GM23338 (cell line): ENCODE measurements around the gene POLR2L. TPM values are rescaled to one million over a fixed set of nuclear protein-coding genes. Genes with fewer than 3 reads are reported as not detected.

Experiments
- ATAC-seq: fragments of 200-7000 bp; cut with Tn5 transposase; 3 replicates; pipeline ENCODE4 v1.9.1; 2020
- DNase-seq: peaks from one replicate; pipeline ENCODE4 v3.0.0-alpha.2; 2015; ENCODE audit warnings: low spot score
- H2AFZ ChIP-seq: fragments of 200-600 bp; sonication (generic); 2 replicates; pipeline ENCODE4 v1.8.0; 2016; ENCODE audit warnings: antibody characterized with exemption, mild to moderate bottlenecking, moderate library complexity
- H3F3A ChIP-seq: fragments of 200-600 bp; sonication (generic); replicated peaks from 2 replicates; pipeline ENCODE4 v1.8.0; 2017; ENCODE audit warnings: antibody characterized with exemption, mixed run types, low read depth
- H3K27ac ChIP-seq: fragments of 200-600 bp; sonication (generic); 2 replicates; pipeline ENCODE4 v1.6.1; 2016; ENCODE audit warnings: low read depth
- H3K27me3 ChIP-seq: fragments of 200-600 bp; sonication (generic); 2 replicates; pipeline ENCODE4 v1.8.0; 2016; ENCODE audit warnings: mild to moderate bottlenecking, mixed run types, moderate library complexity; ENCODE audit not compliant: insufficient read depth
- H3K36me3 ChIP-seq: fragments of 200-600 bp; sonication (generic); 2 replicates; pipeline ENCODE4 v1.8.0; 2016; ENCODE audit warnings: mild to moderate bottlenecking; ENCODE audit not compliant: insufficient read depth
- H3K4me1 ChIP-seq: fragments of 200-600 bp; sonication (generic); 2 replicates; pipeline ENCODE4 v1.8.0; 2016; ENCODE audit warnings: mild to moderate bottlenecking, moderate library complexity; ENCODE audit not compliant: insufficient read depth
- H3K4me2 ChIP-seq: fragments of 200-600 bp; sonication (generic); 2 replicates; pipeline ENCODE4 v1.7.1; 2017; ENCODE audit warnings: mixed run types
- H3K4me3 ChIP-seq: fragments of 200-600 bp; sonication (generic); 2 replicates; pipeline ENCODE4 v1.6.1; 2016; ENCODE audit warnings: mixed run types
- H3K79me2 ChIP-seq: fragments of 200-600 bp; sonication (generic); replicated peaks from 2 replicates; pipeline ENCODE4 v1.8.0; 2017; ENCODE audit warnings: mild to moderate bottlenecking; ENCODE audit not compliant: insufficient read depth
- H3K9me2 ChIP-seq: fragments of 200-600 bp; sonication (generic); 2 replicates; pipeline ENCODE4 v1.8.0; 2017; ENCODE audit not compliant: insufficient read depth
- H4K20me1 ChIP-seq: fragments of 200-600 bp; sonication (generic); replicated peaks from 2 replicates; pipeline ENCODE4 v1.8.0; 2017; ENCODE audit warnings: mild to moderate bottlenecking; ENCODE audit not compliant: insufficient read depth
- H3K27ac Mint-ChIP-seq: 2 replicates; pipeline ENCODE4 v1.8.0; 2020; ENCODE audit warnings: inconsistent platforms, mild to moderate bottlenecking, moderate library complexity, mixed read lengths
- H3K27me3 Mint-ChIP-seq: 3 replicates; pipeline ENCODE4 v1.8.0; 2022; ENCODE audit warnings: low read depth, mild to moderate bottlenecking, moderate library complexity, mixed read lengths, inconsistent platforms; ENCODE audit not compliant: insufficient read depth, poor library complexity
- H3K36me3 Mint-ChIP-seq: 3 replicates; pipeline ENCODE4 v1.8.0; 2021; ENCODE audit warnings: low read depth, mild to moderate bottlenecking, inconsistent platforms, moderate library complexity, mixed read lengths
- H3K4me1 Mint-ChIP-seq: 3 replicates; pipeline ENCODE4 v1.8.0; 2020; ENCODE audit warnings: mild to moderate bottlenecking, inconsistent platforms, mixed read lengths
- H3K4me3 Mint-ChIP-seq: 3 replicates; pipeline ENCODE4 v1.8.0; 2021; ENCODE audit warnings: moderate library complexity, mild to moderate bottlenecking, inconsistent platforms, mixed read lengths
- H3K9me3 Mint-ChIP-seq: 3 replicates; pipeline ENCODE4 v1.8.0; 2020; ENCODE audit warnings: moderate library complexity, mild to moderate bottlenecking, inconsistent platforms, mixed read lengths
- CREB1 ChIP-seq: fragments of 250-450 bp; sonication (Bioruptor Pico); IDR thresholded peaks from 2 replicates; pipeline ENCODE4 v1.5.0; 2020; ENCODE audit warnings: low read depth, mild to moderate bottlenecking, moderate library complexity
- EZH2 ChIP-seq: fragments of 200-600 bp; sonication (generic); IDR thresholded peaks from one replicate; pipeline ENCODE4 v1.8.0; 2017; ENCODE audit warnings: antibody characterized with exemption, mild to moderate bottlenecking, low read depth; ENCODE audit not compliant: unreplicated experiment
- NANOG ChIP-seq: IDR thresholded peaks from 2 replicates; pipeline ENCODE4 v1.6.1; 2016; ENCODE audit warnings: antibody characterized with exemption, borderline replicate concordance
- POLR2AphosphoS5 ChIP-seq: IDR thresholded peaks from 2 replicates; pipeline ENCODE4 v1.6.1; 2016; ENCODE audit warnings: antibody characterized with exemption, low read depth
- ZNF114 ChIP-seq: fragments of 250-450 bp; sonication (Bioruptor Pico); IDR thresholded peaks from 2 replicates; pipeline ENCODE4 v1.5.0; 2020; ENCODE audit warnings: mild to moderate bottlenecking, moderate library complexity
- ZNF331 ChIP-seq: fragments of 250-450 bp; sonication (Bioruptor Pico); IDR thresholded peaks from 2 replicates; pipeline ENCODE4 v1.5.0; 2020; ENCODE audit warnings: low read depth, mild to moderate bottlenecking, moderate library complexity
- polyA plus RNA-seq: library from polyadenylated mRNA; unstranded; fragments of >200 nt; fragmentation: Nextera tagmentation; extraction: Ambion mirVana; gene quantifications from 2 replicates; pipeline ENCODE4 v1.2.1, GENCODE V29; 2016
- total RNA-seq: library from RNA; depleted of rRNA; stranded (reverse); fragments of >200 nt; shearing (Covaris generic); gene quantifications from 2 replicates; pipeline ENCODE4 v1.2.3, GENCODE V29; 2014
- TF ChIP-seq, protein P1 (sequence below): fragments of 250-450 bp; sonication (Bioruptor Pico); IDR thresholded peaks from 2 replicates; pipeline ENCODE4 v1.5.0; 2020; ENCODE audit warnings: mild to moderate bottlenecking, moderate library complexity

The POLR2L gene
- total and polyA plus RNA-seq, 2 experiments from 2014 or later, result 32.2 to 369 TPM

DNA sequence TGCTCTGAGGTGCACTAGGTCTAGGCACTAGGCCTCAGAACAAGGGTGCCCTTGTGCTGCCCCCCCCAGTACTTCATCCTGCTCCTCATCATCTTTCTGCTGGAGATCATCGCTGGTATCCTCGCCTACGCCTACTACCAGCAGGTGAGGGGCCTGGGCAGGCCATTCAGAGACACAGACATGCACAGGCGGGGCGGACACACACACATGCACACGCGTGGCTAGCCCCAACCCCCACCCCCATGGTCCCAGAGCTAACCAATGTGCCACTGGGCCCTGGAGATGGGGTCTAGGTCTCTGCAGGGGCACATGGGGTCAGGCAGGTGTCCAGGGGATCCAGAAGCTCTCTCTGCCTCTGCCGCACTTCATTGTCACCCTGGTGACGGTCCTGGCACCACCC lies 5.6 kb downstream of the POLR2L start:
- H3K9me2 ChIP-seq, result no peaks in the 10 kb centered on the region
- Mint-ChIP-seq H3K27ac (no peak overlapping the region), H3K36me3 (peaks cover 38% of the 10 kb centered on the region), H3K9me3 (no peaks in the 10 kb centered on the region), H3K4me1 (peaks cover 34% of the 10 kb centered on the region), H3K4me3 (no peak overlapping the region), H3K27me3 (peaks cover 36% of the 10 kb centered on the region)
- H3K4me1 ChIP-seq, result peaks cover 23% of the 10 kb centered on the region
- H3F3A ChIP-seq, result peaks cover 29% of the 10 kb centered on the region
- TF ChIP-seq NANOG (no peak), EZH2 (no peak), ZNF331 (CRISPR knock-in tag) (no peak)
- peaks cover 35% of the 10 kb centered on the region for H4K20me1 ChIP-seq
- H3K4me2 ChIP-seq, result no peak overlapping the region
- no peak overlapping the region for H3K4me3 ChIP-seq
- peaks cover 7% of the 10 kb centered on the region for H3K27me3 ChIP-seq
- ATAC-seq, result no peak
- no peak overlapping the region for H2AFZ ChIP-seq
- no peak for DNase-seq
- H3K79me2 ChIP-seq, result peaks cover 17% of the 10 kb centered on the region
- H3K36me3 ChIP-seq, result peaks cover 6% of the 10 kb centered on the region; the same call in 1 of the 2 replicates
- no peak overlapping the region for H3K27ac ChIP-seq

DNA sequence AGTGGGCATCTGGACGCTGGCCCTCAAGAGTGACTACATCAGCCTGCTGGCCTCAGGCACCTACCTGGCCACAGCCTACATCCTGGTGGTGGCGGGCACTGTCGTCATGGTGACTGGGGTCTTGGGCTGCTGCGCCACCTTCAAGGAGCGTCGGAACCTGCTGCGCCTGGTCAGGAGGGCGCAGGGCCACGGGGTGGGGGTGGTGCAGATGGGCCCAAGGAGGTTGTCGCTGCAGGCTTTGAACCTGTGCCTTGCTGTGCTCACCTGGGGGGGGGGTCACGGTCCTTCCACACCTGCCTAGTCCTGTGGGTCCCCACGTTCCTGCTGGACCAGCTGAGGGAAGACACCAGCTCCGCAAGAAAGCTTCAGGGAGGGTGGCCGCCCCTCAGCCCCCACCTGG lies 6.1 kb downstream of the POLR2L start:
- Histone ChIP-seq H3K4me3 (no peak overlapping the region), H3K36me3 (peaks cover 6% of the 10 kb centered on the region; the same call in 1 of the 2 replicates), H3K9me2 (no peaks in the 10 kb centered on the region), H4K20me1 (peaks cover 30% of the 10 kb centered on the region), H3K4me2 (no peak overlapping the region), H3K4me1 (peaks cover 21% of the 10 kb centered on the region), H2AFZ (no peak overlapping the region), H3K27ac (no peak overlapping the region), H3K27me3 (peaks cover 11% of the 10 kb centered on the region), H3F3A (peaks cover 33% of the 10 kb centered on the region), H3K79me2 (peaks cover 13% of the 10 kb centered on the region)
- no peak for DNase-seq
- Mint-ChIP-seq H3K4me1 (peaks cover 35% of the 10 kb centered on the region), H3K27ac (no peak overlapping the region), H3K4me3 (no peak overlapping the region), H3K36me3 (peaks cover 36% of the 10 kb centered on the region), H3K9me3 (no peaks in the 10 kb centered on the region), H3K27me3 (peaks cover 39% of the 10 kb centered on the region)
- ATAC-seq, result no peak
- TF ChIP-seq NANOG (no peak), POLR2AphosphoS5 (no peak), CREB1 (CRISPR knock-in tag) (no peak)

DNA sequence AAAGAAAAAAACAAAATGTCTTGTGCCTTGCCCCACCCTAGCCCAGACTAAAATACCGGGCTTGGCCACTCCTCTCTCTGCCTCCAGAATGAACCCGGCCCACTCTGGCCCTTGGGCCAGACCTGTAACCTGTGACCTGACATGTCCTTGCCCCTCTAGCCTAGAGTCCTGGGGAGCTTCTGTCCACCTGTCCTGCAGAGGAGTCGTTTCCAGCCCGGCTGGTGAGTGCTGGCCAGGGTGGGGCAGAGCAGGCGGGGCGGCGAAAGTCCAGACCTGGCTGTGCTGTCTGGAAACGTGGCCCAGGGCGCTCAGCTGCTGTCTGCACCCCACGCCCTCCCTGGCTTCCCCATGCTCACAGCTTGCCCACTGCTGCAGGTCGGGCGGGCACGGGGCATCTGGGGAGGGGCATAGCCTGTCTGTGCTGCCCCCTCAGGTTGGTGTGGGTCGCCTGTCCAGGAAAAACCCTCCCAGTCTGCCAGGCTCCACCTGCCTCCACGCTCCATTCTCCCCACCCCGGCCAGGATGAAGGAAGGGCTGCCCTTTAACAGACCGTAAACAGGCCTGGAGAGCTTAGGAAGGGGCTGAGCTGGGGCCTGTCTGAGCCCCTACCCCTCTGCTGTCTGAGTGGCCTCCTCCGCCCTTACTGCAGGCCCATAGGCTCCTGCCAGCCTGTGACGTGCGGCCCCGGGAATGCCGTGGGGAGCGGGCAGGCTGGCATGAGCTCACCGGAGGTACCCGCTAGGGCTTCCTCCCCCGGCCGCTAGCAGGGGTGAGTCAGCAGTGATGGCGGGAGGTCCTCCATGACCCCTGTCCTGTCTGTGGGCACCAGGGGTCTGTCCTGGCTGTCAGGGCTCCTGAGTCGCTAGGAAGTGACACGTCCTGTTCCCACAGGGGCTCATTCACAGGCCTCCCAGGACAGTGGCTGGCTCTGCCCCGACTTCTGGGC lies 7.7 kb downstream of the POLR2L start:
- Histone ChIP-seq H3K4me3 (peak overlapping the region; percentile 89; the same call in 1 of the 2 replicates), H3K79me2 (0 out of 2 replicates have a peak, but pooled peaks cover 5% of the 10 kb centered on the region), H3K4me2 (peak overlapping the region; percentile 93), H3K9me2 (no peaks in the 10 kb centered on the region), H3K36me3 (peaks cover 3% of the 10 kb centered on the region; the same call in 1 of the 2 replicates), H2AFZ (no peak overlapping the region), H3K27ac (no peak overlapping the region), H3K27me3 (peaks cover 22% of the 10 kb centered on the region), H3F3A (peaks cover 23% of the 10 kb centered on the region), H3K4me1 (peaks cover 14% of the 10 kb centered on the region), H4K20me1 (peaks cover 16% of the 10 kb centered on the region; the same call in 1 of the 2 replicates)
- ATAC-seq (no peak), DNase-seq (no peak)
- Mint-ChIP-seq H3K27me3 (peaks cover 41% of the 10 kb centered on the region), H3K36me3 (peaks cover 20% of the 10 kb centered on the region; the same call in 2 of the 3 replicates), H3K4me3 (peak overlapping the region; percentile 73; the same call in 2 of the 3 replicates), H3K27ac (no peak overlapping the region), H3K4me1 (peaks cover 26% of the 10 kb centered on the region), H3K9me3 (no peaks in the 10 kb centered on the region)
- TF ChIP-seq, protein P1, sequence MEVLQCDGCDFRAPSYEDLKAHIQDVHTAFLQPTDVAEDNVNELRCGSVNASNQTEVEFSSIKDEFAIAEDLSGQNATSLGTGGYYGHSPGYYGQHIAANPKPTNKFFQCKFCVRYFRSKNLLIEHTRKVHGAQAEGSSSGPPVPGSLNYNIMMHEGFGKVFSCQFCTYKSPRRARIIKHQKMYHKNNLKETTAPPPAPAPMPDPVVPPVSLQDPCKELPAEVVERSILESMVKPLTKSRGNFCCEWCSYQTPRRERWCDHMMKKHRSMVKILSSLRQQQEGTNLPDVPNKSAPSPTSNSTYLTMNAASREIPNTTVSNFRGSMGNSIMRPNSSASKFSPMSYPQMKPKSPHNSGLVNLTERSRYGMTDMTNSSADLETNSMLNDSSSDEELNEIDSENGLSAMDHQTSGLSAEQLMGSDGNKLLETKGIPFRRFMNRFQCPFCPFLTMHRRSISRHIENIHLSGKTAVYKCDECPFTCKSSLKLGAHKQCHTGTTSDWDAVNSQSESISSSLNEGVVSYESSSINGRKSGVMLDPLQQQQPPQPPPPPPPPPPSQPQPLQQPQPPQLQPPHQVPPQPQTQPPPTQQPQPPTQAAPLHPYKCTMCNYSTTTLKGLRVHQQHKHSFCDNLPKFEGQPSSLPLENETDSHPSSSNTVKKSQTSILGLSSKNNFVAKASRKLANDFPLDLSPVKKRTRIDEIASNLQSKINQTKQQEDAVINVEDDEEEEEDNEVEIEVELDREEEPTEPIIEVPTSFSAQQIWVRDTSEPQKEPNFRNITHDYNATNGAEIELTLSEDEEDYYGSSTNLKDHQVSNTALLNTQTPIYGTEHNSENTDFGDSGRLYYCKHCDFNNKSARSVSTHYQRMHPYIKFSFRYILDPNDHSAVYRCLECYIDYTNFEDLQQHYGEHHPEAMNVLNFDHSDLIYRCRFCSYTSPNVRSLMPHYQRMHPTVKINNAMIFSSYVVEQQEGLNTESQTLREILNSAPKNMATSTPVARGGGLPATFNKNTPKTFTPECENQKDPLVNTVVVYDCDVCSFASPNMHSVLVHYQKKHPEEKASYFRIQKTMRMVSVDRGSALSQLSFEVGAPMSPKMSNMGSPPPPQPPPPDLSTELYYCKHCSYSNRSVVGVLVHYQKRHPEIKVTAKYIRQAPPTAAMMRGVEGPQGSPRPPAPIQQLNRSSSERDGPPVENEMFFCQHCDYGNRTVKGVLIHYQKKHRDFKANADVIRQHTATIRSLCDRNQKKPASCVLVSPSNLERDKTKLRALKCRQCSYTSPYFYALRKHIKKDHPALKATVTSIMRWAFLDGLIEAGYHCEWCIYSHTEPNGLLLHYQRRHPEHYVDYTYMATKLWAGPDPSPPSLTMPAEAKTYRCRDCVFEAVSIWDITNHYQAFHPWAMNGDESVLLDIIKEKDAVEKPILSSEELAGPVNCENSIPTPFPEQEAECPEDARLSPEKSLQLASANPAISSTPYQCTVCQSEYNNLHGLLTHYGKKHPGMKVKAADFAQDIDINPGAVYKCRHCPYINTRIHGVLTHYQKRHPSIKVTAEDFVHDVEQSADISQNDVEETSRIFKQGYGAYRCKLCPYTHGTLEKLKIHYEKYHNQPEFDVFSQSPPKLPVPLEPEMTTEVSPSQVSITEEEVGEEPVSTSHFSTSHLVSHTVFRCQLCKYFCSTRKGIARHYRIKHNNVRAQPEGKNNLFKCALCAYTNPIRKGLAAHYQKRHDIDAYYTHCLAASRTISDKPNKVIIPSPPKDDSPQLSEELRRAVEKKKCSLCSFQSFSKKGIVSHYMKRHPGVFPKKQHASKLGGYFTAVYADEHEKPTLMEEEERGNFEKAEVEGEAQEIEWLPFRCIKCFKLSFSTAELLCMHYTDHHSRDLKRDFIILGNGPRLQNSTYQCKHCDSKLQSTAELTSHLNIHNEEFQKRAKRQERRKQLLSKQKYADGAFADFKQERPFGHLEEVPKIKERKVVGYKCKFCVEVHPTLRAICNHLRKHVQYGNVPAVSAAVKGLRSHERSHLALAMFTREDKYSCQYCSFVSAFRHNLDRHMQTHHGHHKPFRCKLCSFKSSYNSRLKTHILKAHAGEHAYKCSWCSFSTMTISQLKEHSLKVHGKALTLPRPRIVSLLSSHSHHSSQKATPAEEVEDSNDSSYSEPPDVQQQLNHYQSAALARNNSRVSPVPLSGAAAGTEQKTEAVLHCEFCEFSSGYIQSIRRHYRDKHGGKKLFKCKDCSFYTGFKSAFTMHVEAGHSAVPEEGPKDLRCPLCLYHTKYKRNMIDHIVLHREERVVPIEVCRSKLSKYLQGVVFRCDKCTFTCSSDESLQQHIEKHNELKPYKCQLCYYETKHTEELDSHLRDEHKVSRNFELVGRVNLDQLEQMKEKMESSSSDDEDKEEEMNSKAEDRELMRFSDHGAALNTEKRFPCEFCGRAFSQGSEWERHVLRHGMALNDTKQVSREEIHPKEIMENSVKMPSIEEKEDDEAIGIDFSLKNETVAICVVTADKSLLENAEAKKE, result no peak
- TF ChIP-seq ZNF114 (CRISPR knock-in tag), result no peak
- TF ChIP-seq POLR2AphosphoS5, result peak; percentile 27; the same call in 1 of the 2 replicates
